Measurements from ENCODE around the gene MED7. TPM values are rescaled to one million over a fixed set of nuclear protein-coding genes. Genes with fewer than 3 reads are reported as not detected.

The MED7 gene
- total RNA-seq, 1 donor from 2014 or later, result 3.2 TPM

DNA sequence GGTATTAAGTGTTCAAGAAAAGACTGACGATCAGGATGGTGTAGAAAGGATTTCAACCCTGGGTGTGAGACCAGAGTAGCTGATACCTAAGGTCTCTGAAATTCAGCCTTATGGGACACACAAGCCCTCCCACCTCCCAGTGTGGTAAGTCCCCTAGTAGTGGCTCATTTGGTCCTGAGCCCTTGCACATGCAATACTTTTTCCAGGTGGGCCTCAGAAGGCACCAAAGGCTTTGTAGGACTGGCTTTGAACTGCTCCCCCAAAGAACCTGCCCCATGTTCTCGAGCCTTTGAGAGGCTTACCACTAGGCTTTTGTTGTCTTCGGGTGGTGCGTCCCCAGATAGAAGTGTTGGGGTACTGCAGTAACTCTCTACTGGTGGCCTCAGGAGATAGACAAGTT is 22.6 kb upstream of the MED7 start:
- no peak for ATAC-seq
- no peak for DNase-seq (ENCODE audit: low spot score)

- ATAC-seq (no peak), DNase-seq (ENCODE audit: low spot score) (no peak)
Observed at GRCh38 chr5:157164521-157164920, 21.9 kb upstream of the MED7 start.

DNA sequence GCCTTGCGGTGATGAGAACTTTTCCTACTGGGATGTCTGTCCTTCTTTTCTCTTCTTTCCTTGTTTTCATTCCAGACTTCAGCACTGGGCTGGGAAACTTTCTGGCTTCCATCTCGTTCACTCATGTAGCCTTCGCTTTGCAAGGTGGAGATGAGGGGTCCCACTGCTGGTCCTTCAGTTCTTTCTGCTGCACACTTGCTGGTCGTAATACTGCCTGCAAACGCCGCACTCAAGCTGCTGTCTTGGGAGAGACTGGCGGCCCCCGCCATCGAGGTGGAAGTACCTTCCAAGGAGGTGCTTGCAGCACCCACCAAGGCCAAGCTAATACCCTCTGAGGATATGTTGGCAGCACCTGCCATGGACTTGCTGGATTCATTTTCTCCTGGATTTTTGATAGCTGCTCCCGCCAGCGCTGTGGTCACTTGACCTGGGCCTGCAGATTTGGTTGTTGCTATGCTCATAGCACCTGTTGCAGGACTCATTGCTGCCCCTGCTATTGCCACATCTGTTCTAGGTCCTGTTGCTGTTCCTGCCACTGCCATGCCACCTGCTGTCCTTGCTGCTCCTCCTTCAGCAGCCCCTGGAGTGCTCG is 20.4 kb upstream of the MED7 start:
- ATAC-seq (no peak), DNase-seq (ENCODE audit: low spot score) (no peak)

- no peak for DNase-seq (ENCODE audit: low spot score)
- ATAC-seq, result no peak
Observed at GRCh38 chr5:157161996-157162395, 19.3 kb upstream of the MED7 start.

DNA sequence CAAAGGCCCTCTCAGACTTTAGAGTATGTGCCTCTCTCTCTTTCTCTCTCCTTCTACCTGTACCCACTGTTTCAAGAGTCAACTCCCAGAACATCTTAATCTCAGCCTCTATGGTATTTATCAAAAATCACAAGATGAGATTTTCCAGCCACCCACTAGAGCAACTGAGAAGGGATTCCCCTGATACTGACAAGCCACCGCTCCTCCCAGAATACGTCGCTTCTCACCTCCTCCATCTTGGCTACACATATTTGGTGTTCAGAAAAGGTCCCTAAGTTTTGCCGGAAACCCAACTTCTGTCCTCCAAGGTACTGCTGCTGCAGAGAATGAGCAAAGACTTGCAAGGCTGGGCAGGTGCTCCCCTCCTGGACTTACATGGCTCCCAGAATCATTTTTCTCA is 17.3 kb upstream of the MED7 start:
- no peak for ATAC-seq
- no peak for DNase-seq (ENCODE audit: low spot score)

GRCh38 chr5:157159209-157159751 is 16.6 kb upstream of the MED7 start:
- DNase-seq (ENCODE audit: low spot score) (no peak), ATAC-seq (no peak)

DNA sequence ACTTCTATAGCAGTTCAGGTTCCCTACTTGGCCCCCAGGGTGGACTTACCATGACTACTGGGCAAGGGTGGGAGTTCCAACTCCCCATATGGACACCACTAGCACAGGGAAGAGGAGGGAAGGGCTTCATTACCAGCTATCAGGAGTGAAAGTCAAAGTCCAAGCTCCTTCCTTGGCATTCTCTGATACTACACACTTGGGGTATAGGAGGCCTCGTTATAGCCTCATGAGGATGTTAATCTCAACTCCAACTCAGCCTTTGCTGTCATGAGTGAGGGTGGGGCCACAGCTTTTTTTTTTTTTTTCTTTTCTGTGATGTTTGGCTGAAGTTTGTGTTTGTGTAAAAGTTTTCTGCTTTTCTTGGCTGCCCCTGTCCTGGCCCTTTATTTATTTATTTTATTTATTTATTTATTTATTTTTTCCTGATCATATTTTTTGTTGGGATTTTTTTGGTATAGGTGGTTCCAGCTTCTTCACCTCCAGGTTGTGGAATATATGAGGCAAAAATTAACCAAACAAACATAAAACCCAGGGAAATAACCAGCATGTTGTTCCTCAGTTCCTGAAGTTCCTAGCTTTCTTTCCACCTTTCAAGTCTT is 14.7 kb upstream of the MED7 start:
- no peak for DNase-seq (ENCODE audit: low spot score)
- no peak for ATAC-seq

DNA sequence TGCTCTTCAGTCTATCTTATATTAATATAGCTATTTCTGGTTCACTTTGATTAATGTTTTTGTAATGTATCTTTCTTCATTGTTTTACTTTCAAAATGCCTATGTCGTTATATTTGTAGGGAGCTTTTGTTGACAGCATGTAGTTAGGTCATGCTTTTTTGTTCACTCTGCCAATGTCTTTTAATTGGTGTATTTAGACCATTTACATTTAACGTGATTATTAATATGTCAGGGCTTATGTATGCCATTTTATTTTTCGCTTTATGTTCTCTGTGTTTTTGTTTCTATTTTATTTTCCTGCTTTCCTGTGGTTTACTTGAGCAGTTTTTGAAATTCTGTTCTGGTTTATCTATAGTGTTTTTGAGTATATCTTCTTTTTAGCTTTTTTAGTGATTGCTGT is 12.6 kb upstream of the MED7 start:
- ATAC-seq, result no peak

GRCh38 chr5:157150995-157151394 is 8.3 kb upstream of the MED7 start:
- DNase-seq (ENCODE audit: low spot score), result no peak
- ATAC-seq, result no peak

More for the DNA sequence above, 12.6 kb upstream of the MED7 start:
- DNase-seq (ENCODE audit: low spot score), result no peak

DNA sequence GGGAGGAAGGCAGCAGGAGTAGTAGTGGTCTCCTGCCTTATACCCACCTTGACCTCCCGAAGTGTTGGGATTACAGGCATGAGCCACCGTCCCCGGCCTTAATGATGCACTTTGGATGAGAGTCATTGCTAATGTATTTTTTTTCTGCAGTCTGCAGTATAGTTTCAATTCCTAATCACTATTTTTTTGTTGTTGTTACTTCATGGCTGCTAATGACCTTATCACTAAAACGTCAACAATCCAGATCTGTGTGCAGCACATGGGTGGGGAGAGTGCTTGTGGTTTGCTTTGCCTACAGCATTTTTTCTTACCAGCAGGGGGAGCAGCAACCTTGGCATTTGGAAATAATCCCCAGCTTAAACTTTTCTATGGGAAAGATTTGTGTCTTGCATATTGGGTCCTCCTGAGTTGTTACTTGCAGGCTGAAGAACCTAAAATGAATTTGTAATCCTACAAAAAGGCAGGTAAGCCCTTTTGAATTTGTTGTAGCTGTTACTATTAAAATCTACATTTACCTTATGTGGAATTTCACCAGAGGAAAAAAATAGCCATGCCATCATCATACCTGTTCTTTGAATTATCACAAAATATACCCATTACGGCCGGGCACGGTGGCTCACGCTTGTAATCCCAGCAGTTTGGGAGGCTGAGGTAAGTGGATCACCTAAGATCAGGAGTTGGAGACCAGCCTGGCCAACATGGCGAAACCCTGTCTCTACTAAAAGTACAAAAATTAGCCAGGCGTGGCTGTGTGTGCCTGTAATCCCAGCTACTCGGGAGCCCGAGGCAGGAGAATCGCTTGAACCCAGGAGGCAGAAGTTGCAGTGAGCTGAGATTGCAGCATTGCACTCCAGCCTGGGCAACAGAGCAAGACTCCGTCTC is 6.3 kb upstream of the MED7 start:
- DNase-seq (ENCODE audit: low spot score), result peak; percentile 52
- peak; percentile 97 for ATAC-seq

- ATAC-seq, result peak; percentile 70
- peak; percentile 56 for DNase-seq (ENCODE audit: low spot score)
Observed at GRCh38 chr5:157143127-157143971, 684 bp upstream of the MED7 start.

- no peak for DNase-seq (ENCODE audit: low spot score)
- ATAC-seq, result no peak
Observed at GRCh38 chr5:157137691-157138090, 5.0 kb downstream of the MED7 start.

GRCh38 chr5:157132281-157132612 is 10.4 kb downstream of the MED7 start:
- DNase-seq (ENCODE audit: low spot score) (no peak), ATAC-seq (no peak)

- ATAC-seq, result no peak
Observed at GRCh38 chr5:157130925-157131324, 11.7 kb downstream of the MED7 start.

GRCh38 chr5:157121709-157122108 is 21.0 kb downstream of the MED7 start:
- no peak for DNase-seq (ENCODE audit: low spot score)
- ATAC-seq, result no peak

More at GRCh38 chr5:157130925-157131324, 11.7 kb downstream of the MED7 start:
- no peak for DNase-seq (ENCODE audit: low spot score)

GRCh38 chr5:157120102-157120501 is 22.6 kb downstream of the MED7 start:
- ATAC-seq (no peak), DNase-seq (ENCODE audit: low spot score) (no peak)

- DNase-seq (ENCODE audit: low spot score), result no peak
- ATAC-seq, result no peak
Observed at GRCh38 chr5:157116483-157116954, 26.1 kb downstream of the MED7 start.

DNA sequence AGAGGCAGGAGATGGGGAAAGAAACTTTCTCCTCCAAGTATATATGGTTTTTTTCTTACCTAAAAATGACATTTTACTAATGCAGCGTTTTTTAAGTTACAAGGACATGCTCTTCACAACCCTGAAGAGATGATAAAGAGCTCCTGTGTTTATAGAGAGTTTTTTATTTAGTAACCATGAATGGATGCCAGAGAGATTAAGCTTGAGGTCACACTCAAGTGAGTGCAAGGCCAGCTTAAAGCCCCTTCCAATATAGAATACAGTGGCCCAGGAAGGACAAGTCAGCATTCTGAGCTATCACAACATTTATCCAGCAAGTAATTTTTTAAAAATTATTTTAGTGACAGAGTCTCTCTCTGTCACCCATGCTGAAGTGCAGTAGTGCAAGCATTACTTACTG is 27.2 kb downstream of the MED7 start:
- ATAC-seq (no peak), DNase-seq (ENCODE audit: low spot score) (no peak)

DNA sequence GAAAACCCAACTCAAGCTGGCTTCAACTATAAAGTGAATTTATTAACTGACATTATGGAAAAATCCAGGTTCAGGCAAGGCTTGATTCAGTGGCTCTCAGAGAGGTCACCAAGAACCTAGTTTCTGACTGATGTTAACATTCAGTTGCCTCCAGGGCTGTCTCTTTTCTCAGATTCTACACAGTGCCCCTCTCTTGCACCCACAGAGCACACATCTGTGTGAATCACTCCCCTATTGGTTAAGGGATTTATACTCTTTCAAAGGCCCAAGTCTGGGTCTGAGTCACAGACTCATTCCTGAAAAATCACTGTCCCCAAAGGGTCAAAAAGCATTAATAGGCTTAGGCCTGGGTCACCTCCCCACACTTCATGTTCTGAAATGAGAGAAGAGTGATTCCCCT is 27.7 kb downstream of the MED7 start:
- no peak for ATAC-seq
- no peak for DNase-seq (ENCODE audit: low spot score)

DNA sequence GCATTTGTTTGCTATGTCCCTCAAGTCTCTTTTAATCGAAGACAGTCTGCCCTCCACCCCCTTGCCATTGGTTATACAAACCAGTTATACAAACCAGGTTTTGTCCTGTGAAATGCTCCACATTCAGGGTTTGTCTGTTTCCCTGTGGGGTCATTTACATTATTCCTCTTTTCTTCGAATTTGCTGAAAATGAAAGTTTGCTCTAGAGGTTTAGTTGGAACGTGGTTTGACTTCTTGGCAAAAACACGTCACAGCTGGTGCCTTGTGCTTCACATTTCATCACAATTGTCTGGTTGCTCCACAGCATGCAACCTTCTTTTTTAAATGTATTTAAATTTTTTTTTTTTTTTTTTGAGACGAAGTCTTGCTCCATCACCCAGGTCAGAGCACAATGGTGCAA is 29.7 kb downstream of the MED7 start:
- peak; percentile 15 for ATAC-seq
- DNase-seq (ENCODE audit: low spot score), result no peak

DNA sequence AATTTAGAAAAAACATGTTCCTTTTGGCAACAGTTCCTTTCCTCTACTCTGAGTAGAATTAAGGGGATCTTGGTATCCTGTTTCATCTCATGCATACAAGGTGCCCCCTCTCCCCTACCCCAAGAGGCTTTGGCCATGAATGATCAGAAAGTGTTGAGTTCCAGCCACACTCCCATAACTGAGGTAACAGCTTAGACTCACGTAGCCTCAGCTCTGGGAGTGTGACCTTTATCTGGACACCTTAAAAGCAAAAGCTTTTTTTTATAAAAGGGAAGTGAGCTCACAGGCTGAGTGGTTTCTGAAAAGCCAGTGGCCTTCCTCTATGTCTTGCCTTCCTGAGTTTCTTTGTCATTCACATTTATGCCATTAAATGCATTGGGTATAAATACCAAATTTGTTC is 32.9 kb downstream of the MED7 start:
- DNase-seq (ENCODE audit: low spot score) (no peak), ATAC-seq (peak; percentile 22)

Measured in left lobe of liver (tissue), 2 donors.